HepG2 (cell line): ENCODE data around the gene SPEM2. TPM values are rescaled to one million over a fixed set of nuclear protein-coding genes. Genes with fewer than 3 reads are reported as not detected.

Experiments
- GATA4 ChIP-seq: sonication (generic); IDR thresholded peaks from 2 replicates; pipeline ENCODE4 v1.6.1; 2016; ENCODE audit warnings: antibody characterized with exemption, low read depth, borderline replicate concordance
- HDAC1 ChIP-seq: sonication (generic); formaldehyde crosslinking; IDR thresholded peaks from 2 replicates; pipeline ENCODE4 v1.5.1; 2020; ENCODE audit warnings: mild to moderate bottlenecking, missing genetic modification reagents
- HES4 ChIP-seq: sonication (generic); formaldehyde crosslinking; IDR thresholded peaks from 2 replicates; pipeline ENCODE4 v1.9.0; 2021; ENCODE audit warnings: mild to moderate bottlenecking, missing genetic modification reagents, borderline replicate concordance
- HINFP ChIP-seq: sonication (generic); formaldehyde crosslinking; IDR thresholded peaks from 2 replicates; pipeline ENCODE4 v1.4.0; 2020; ENCODE audit warnings: low read depth, mild to moderate bottlenecking, missing genetic modification reagents
- HNRNPK ChIP-seq: fragments of 200-400 bp; formaldehyde crosslinking; IDR thresholded peaks from 2 replicates; pipeline ENCODE4 v1.6.1; 2018; ENCODE audit warnings: low read length, low read depth, moderate library complexity, mild to moderate bottlenecking; ENCODE audit not compliant: poor library complexity, severe bottlenecking
- HOXA5 ChIP-seq: sonication (generic); formaldehyde crosslinking; IDR thresholded peaks from 2 replicates; pipeline ENCODE4 v1.4.0; 2020; ENCODE audit warnings: missing genetic modification reagents
- NFYB ChIP-seq: sonication (generic); formaldehyde crosslinking; IDR thresholded peaks from 2 replicates; pipeline ENCODE4 v1.4.0; 2020; ENCODE audit warnings: missing genetic modification reagents
- PITX1 ChIP-seq: sonication (generic); formaldehyde crosslinking; IDR thresholded peaks from 2 replicates; pipeline ENCODE4 v1.5.1; 2020; ENCODE audit warnings: mild to moderate bottlenecking, missing genetic modification reagents
- RNF219 ChIP-seq: sonication (generic); formaldehyde crosslinking; IDR thresholded peaks from 2 replicates; pipeline ENCODE4 v1.5.0; 2020; ENCODE audit warnings: mild to moderate bottlenecking, missing genetic modification reagents
- RXRA ChIP-seq: sonication (generic); formaldehyde crosslinking; IDR thresholded peaks from 2 replicates; pipeline ENCODE4 v1.5.1; 2020; ENCODE audit warnings: missing genetic modification reagents
- SAP130 ChIP-seq: IDR thresholded peaks from 2 replicates; pipeline ENCODE4 v1.6.1; 2016; ENCODE audit warnings: low read depth
- SMC3 ChIP-seq: IDR thresholded peaks from 2 replicates; pipeline ENCODE4 v1.6.1; 2011; ENCODE audit warnings: low read length, improper control_type of control experiment
- TAF15 ChIP-seq: fragments of 200-400 bp; formaldehyde crosslinking; IDR thresholded peaks from one replicate; pipeline ENCODE4 v1.6.1; 2018; ENCODE audit warnings: mild to moderate bottlenecking, low read depth, low read length; ENCODE audit not compliant: poor library complexity, severe bottlenecking
- TBL1XR1 ChIP-seq: fragments of 150-350 bp; IDR thresholded peaks from 2 replicates; pipeline ENCODE4 v1.6.1; 2014; ENCODE audit warnings: borderline replicate concordance, low read length; ENCODE audit not compliant: partially characterized antibody
- ZBTB37 ChIP-seq: sonication (generic); formaldehyde crosslinking; IDR thresholded peaks from 2 replicates; pipeline ENCODE4 v1.4.0; 2020; ENCODE audit warnings: mild to moderate bottlenecking, missing genetic modification reagents
- ZMAT3 ChIP-seq: sonication (generic); formaldehyde crosslinking; conservative IDR thresholded peaks from 2 replicates; pipeline ENCODE4 v1.7.0; 2021; ENCODE audit warnings: missing genetic modification reagents
- ZNF510 ChIP-seq: sonication (generic); formaldehyde crosslinking; IDR thresholded peaks from 2 replicates; pipeline ENCODE4 v1.4.0; 2020; ENCODE audit warnings: low read depth, mild to moderate bottlenecking, missing genetic modification reagents
- ZNF644 ChIP-seq: IDR thresholded peaks from 2 replicates; pipeline ENCODE4 v1.6.1; 2016; ENCODE audit warnings: low read depth
- ZNF883 ChIP-seq: sonication (generic); formaldehyde crosslinking; IDR thresholded peaks from 2 replicates; pipeline ENCODE4 v1.5.1; 2020; ENCODE audit warnings: mild to moderate bottlenecking, missing genetic modification reagents; ENCODE audit errors: not compliant biosample characterization
- ZNF891 ChIP-seq: sonication (generic); formaldehyde crosslinking; IDR thresholded peaks from 2 replicates; pipeline ENCODE4 v1.5.0; 2020; ENCODE audit warnings: mild to moderate bottlenecking, missing genetic modification reagents
- polyA plus RNA-seq, 8 experiments: library from polyadenylated mRNA; depleted of rRNA in 3 of 8; stranded (reverse) in 7 of 8; unstranded in 1 of 8; fragments of >200 nt; fragmentation: Illumina TruSeq in 4 of 8; extraction: Trizol in 4 of 8; gene quantifications; 2 replicates each; pipeline versions ENCODE4 v1.2.1 to v1.2.3, GENCODE V29; 2011 to 2016; ENCODE audit warnings: low read depth in 4 of 8, missing spikeins in 1 of 8, mixed read lengths in 1 of 8; ENCODE audit not compliant: insufficient read depth in 1 of 8
- total RNA-seq, 5 experiments: library from RNA; depleted of rRNA; stranded (reverse); fragments of >200 nt; fragmentation: Illumina TruSeq; extraction: Trizol; gene quantifications; 2 replicates each; pipeline ENCODE4 v1.2.3, GENCODE V29; 2016; ENCODE audit warnings: low read depth in 1 of 5
- TF ChIP-seq, protein P1 (sequence below): sonication (generic); formaldehyde crosslinking; IDR thresholded peaks from 2 replicates; pipeline ENCODE4 v1.4.0; 2020; ENCODE audit warnings: missing genetic modification reagents
- TF ChIP-seq, protein P2 (sequence below): sonication (generic); formaldehyde crosslinking; IDR thresholded peaks from 2 replicates; pipeline ENCODE4 v1.4.0; 2020; ENCODE audit warnings: missing genetic modification reagents

The SPEM2 gene
- total and polyA plus RNA-seq, 2 of the 13 experiments (the other 11 are each of a cell fraction or from before 2014, with no cell fraction given) = not detected

GRCh38 chr17:7404737-7405349 lies 20.6 kb upstream of the SPEM2 start (continued):
- TF ChIP-seq TBL1XR1 (no peak), RNF219 (CRISPR knock-in tag) (no peak), ZMAT3 (0 out of 2 replicates have a peak, but pooled peaks have one; percentile 26), NFYB (no peak), HOXA5 (CRISPR knock-in tag) (no peak), HINFP (CRISPR knock-in tag) (0 out of 2 replicates have a peak, but pooled peaks have one; percentile 29), HNRNPK (peak; percentile 12), HES4 (CRISPR knock-in tag) (peak; percentile 70; the same call in 1 of the 2 replicates), ZNF891 (CRISPR knock-in tag) (no peak), ZNF883 (CRISPR knock-in tag) (no peak), PITX1 (CRISPR knock-in tag) (0 out of 2 replicates have a peak, but pooled peaks have one; percentile 16), ZNF644 (CRISPR knock-in tag) (no peak), ZBTB37 (CRISPR knock-in tag) (no peak), SAP130 (CRISPR knock-in tag) (no peak), GATA4 (0 out of 2 replicates have a peak, but pooled peaks have one; percentile 4), RXRA (CRISPR knock-in tag) (peak; percentile 25; the same call in 1 of the 2 replicates), ZNF510 (no peak), HDAC1 (CRISPR knock-in tag) (no peak), SMC3 (no peak), TAF15 (no peak)
- TF ChIP-seq, protein P1, sequence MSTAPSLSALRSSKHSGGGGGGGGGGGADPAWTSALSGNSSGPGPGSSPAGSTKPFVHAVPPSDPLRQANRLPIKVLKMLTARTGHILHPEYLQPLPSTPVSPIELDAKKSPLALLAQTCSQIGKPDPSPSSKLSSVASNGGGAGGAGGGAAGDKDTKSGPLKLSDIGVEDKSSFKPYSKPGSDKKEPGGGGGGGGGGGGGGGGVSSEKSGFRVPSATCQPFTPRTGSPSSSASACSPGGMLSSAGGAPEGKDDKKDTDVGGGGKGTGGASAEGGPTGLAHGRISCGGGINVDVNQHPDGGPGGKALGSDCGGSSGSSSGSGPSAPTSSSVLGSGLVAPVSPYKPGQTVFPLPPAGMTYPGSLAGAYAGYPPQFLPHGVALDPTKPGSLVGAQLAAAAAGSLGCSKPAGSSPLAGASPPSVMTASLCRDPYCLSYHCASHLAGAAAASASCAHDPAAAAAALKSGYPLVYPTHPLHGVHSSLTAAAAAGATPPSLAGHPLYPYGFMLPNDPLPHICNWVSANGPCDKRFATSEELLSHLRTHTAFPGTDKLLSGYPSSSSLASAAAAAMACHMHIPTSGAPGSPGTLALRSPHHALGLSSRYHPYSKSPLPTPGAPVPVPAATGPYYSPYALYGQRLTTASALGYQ (CRISPR knock-in tag) = no peak
- TF ChIP-seq, protein P2, sequence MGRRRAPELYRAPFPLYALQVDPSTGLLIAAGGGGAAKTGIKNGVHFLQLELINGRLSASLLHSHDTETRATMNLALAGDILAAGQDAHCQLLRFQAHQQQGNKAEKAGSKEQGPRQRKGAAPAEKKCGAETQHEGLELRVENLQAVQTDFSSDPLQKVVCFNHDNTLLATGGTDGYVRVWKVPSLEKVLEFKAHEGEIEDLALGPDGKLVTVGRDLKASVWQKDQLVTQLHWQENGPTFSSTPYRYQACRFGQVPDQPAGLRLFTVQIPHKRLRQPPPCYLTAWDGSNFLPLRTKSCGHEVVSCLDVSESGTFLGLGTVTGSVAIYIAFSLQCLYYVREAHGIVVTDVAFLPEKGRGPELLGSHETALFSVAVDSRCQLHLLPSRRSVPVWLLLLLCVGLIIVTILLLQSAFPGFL = no peak
- TF ChIP-seq, all 625 proteins: peak for 12
